Upper lobe of left lung (tissue), 4 donors: Measurements from ENCODE around the gene GRHPR.

ENCODE experiments used
- EP300 ChIP-seq, 4 donors: sonication (generic); formaldehyde crosslinking; IDR thresholded peaks; one replicate each; pipeline ENCODE4 v1.5.1; 2017; ENCODE audit warnings: antibody characterized with exemption in 4 of 4, control low read depth in 2 of 4
- POLR2A ChIP-seq, 4 donors: fragments of 450-650 bp; IDR thresholded peaks; one replicate each; pipeline ENCODE4 v1.5.1; 2016 to 2017; ENCODE audit warnings: antibody characterized with exemption in 4 of 4, mild to moderate bottlenecking in 2 of 4
- POLR2AphosphoS5 ChIP-seq, 2 donors: sonication (generic); formaldehyde crosslinking; IDR thresholded peaks; one replicate each; pipeline ENCODE4 v1.5.1; 2017; ENCODE audit warnings: antibody characterized with exemption in 2 of 2
- TF ChIP-seq, protein P1 (sequence below), 6 experiments: fragments of 450-650 bp in 4 of 6; fragments of 200-600 bp in 2 of 6; sonication (generic) in 2 of 6; IDR thresholded peaks; one replicate each; pipeline ENCODE4 v1.5.1; 2016 to 2019; ENCODE audit warnings: antibody characterized with exemption in 6 of 6

DNA sequence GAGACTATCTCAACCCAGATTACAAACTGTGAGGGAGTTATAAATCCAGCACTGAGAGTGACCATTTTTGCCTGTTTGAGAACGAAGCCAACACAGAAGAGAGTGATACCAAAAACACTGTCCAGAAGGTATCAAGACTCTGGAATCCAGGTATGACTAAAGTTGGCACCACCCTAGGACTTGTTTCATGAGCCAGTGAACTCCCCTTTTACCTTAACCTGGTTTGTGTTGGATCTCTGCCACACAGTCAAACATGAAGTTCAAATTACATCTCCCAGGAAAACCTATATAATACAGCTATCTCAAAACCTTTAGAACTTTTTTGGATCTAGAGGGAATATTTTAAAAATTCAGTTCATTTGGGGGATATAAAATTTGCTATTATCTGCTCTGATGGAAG, 31.3 kb downstream of the GRHPR start:
- TF ChIP-seq POLR2A (IDR thresholded peaks at IDR 0.05) (no peak), POLR2AphosphoS5 (IDR thresholded peaks at IDR 0.05) (no peak), EP300 (IDR thresholded peaks at IDR 0.05) (no peak)
- TF ChIP-seq, protein P1, sequence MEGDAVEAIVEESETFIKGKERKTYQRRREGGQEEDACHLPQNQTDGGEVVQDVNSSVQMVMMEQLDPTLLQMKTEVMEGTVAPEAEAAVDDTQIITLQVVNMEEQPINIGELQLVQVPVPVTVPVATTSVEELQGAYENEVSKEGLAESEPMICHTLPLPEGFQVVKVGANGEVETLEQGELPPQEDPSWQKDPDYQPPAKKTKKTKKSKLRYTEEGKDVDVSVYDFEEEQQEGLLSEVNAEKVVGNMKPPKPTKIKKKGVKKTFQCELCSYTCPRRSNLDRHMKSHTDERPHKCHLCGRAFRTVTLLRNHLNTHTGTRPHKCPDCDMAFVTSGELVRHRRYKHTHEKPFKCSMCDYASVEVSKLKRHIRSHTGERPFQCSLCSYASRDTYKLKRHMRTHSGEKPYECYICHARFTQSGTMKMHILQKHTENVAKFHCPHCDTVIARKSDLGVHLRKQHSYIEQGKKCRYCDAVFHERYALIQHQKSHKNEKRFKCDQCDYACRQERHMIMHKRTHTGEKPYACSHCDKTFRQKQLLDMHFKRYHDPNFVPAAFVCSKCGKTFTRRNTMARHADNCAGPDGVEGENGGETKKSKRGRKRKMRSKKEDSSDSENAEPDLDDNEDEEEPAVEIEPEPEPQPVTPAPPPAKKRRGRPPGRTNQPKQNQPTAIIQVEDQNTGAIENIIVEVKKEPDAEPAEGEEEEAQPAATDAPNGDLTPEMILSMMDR (IDR thresholded peaks at IDR 0.05): no peak
